SK-N-SH (cell line): ENCODE data around the gene CEP55. TPM values are rescaled to one million over a fixed set of nuclear protein-coding genes. Genes with fewer than 3 reads are reported as not detected.

Source experiments
- polyA plus RNA-seq, 3 experiments: library from polyadenylated mRNA; depleted of rRNA; stranded (reverse); fragments of >200 nt; gene quantifications; 2 replicates each; pipeline ENCODE4 v1.2.3, GENCODE V29; 2012
- small RNA-seq, 7 experiments: library from RNA; depleted of rRNA; stranded (forward); fragments of <200 nt; gene quantifications; one replicate each; pipeline ENCODE3, GENCODE V24; 2012

CEP55 gene
- polyA plus RNA-seq, 1 of the 3 experiments (the other 2 are of a cell fraction), result 9.8 TPM

Small RNA genes lying within 50 kb of the gene (small RNA-seq; reads per million reads assigned to genes)
- gene RNA5SP323, result 0 reads per million in 7 experiments

Other genes starting within 250 kb of the CEP55 start
- 103 and 134 TPM in 2 replicates for gene MYOF, start 14.3 kb upstream of the CEP55 start, polyA plus RNA-seq (2012; rRNA removed)
- not detected in 2 replicates for gene FFAR4, start 70.1 kb downstream of the CEP55 start, polyA plus RNA-seq (2012; rRNA removed)
- not detected in 2 replicates for gene RBP4, start 104.6 kb downstream of the CEP55 start, polyA plus RNA-seq (2012; rRNA removed)
- gene PDE6C, start 115.9 kb downstream of the CEP55 start, polyA plus RNA-seq (2012; rRNA removed), result not detected in 2 replicates
- 3.9 and 4.1 TPM in 2 replicates for gene FRA10AC1, start 206.0 kb downstream of the CEP55 start, polyA plus RNA-seq (2012; rRNA removed)